Activated naive CD8-positive, alpha-beta T cell treated with anti-CD3 and anti-CD28 coated beads, Interleukin-2, amount 50 U/mL, for 16 hours (primary cell): Measurements from ENCODE around the gene IL17RE.
"Not testable (repeated sequence)": the region's sequence is repeated elsewhere in the genome, so short reads cannot be mapped to it uniquely, and the experiment has no call there.

ENCODE experiments used
- DNase-seq: peaks from one replicate; pipeline ENCODE4 v3.0.0-alpha.2; 2020; ENCODE audit warnings: low read depth, low spot score

Gene IL17RE

DNA sequence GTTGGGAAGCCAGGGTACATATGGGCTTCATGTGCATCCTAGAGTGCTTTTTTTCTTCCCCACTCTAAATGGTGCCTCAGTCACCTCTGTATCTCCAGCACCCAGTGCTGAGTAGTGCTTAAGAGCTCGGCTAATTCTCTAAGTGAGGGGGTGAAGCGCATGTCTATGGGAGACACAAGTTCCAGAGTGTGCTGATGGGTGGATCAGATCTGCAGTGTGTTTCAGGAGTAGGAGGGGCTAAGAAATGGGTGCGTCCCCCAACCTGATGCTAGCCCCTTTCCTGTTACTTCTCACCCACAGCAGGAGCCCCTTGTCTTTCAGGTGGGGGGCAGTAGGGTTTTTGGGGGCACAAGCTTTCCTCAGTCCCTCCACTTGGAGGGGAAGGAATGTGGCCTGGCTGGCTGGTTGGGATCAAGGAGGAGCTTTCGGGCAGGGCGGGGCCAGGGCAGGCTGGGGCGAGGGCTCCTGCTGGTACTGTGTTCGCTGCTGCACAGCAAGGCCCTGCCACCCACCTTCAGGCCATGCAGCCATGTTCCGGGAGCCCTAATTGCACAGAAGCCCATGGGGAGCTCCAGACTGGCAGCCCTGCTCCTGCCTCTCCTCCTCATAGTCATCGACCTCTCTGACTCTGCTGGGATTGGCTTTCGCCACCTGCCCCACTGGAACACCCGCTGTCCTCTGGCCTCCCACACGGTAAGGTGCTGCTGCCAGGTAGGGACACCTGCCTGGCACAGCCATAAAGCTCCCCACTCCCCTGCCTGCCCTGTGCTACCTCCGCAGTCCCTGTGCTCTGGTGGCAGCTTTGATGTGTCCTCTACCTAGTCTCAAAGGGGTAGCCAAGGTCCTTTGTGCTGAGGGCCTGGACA lies at the start of gene IL17RE:
Gene IL17RE, plus strand, starts transcription at position 477 of the 866 bp plus-strand sequence. Its CDS starts 85 bp downstream, at position 562.
- no peak for DNase-seq

GRCh38 chr3:9854291-9854940 lies 48.2 kb upstream of the IL17RE start:
- not testable (repeated sequence) for DNase-seq

GRCh38 chr3:9855594-9855993 lies 47.1 kb upstream of the IL17RE start:
- DNase-seq: no peak

- no peak for DNase-seq
Observed at GRCh38 chr3:9859530-9860025, 43.1 kb upstream of the IL17RE start.

- DNase-seq: no peak
Observed at GRCh38 chr3:9861201-9861600, 41.4 kb upstream of the IL17RE start.

GRCh38 chr3:9861626-9862130 lies 41.0 kb upstream of the IL17RE start:
- no peak for DNase-seq

GRCh38 chr3:9862391-9863057 lies 40.1 kb upstream of the IL17RE start:
- DNase-seq: no peak

DNA sequence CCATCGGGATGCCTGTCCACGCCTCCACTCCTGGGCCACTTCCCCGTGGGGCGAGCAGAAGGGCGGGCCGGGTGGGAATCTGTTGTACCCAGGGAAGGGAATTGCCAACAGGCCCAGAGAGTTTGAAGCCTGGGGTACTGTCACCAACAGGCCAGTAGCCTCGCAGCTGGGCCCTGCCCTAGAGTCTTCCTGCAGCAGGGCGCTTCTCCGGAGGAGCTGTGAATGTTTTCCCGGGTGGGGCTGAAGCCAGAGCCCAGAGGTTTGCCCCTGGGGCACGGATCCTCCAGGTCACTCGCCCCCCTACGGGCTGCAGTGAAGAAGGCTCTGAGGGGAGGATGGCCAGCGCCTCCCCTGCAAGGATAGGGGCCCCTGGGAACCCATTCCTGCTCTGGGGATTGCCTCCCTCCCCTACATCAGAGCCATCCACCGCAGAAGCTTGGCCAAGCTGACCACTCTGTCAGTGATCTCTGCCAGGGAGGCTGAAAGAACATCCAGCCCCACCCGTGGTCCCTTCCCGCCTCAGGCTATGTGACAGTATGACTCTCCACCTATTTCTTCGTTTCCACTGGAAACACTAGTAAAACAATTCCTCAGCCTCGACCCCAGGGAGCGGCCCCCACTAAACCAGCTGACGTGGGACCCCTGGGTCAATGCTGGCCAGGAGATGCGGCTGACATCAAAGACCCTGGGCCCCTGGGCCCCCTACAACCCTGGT lies 39.4 kb upstream of the IL17RE start:
- DNase-seq: no peak

GRCh38 chr3:9864200-9864927 lies 38.3 kb upstream of the IL17RE start:
- DNase-seq: no peak

DNA sequence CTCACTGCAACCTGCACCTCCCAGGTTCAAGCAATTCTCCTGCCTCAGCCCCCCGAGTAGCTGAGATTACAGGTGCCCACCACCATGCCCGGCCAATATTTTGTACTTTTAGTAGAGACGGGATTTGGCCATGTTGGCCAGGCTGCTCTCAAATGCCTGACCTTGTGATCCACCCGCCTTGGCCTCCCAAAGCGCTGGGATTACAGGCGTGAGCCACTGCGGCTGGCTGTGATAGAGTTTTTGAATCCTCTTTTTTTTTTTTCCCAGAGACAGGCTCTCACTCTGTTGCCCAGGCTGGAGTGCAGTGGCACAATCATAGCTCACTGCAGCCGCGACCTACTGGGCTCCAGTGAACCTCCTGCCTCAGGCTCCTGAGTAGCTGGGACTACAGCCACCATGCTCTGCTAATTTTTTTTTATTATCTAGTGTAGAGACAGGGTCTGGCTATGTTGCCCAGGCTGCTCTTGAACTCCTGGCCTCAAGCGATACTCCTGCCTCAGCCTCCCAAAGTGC lies 37.5 kb upstream of the IL17RE start:
- not testable (repeated sequence) for DNase-seq

- no peak for DNase-seq
Observed at GRCh38 chr3:9866639-9867038, 36.0 kb upstream of the IL17RE start.

DNA sequence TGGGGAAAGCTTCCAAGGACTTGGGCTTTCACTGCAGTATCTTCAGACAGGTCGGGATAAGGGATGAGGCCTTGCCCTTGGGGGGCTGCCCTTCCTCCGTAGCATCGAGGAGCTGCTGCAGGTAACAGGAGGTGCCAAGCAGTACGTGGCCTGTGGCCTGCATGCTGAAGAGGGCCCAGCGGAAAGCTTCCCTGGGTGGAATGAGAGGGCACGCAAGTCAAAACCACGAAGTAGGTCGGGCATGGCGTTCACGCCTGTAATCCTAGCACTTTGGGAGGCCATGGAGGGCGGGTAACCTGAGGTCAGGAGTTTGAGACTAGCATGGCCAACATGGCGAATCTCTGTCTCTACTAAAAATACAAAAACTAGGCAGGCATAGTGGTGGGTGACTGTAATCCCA lies 35.5 kb upstream of the IL17RE start:
- DNase-seq: no peak

DNA sequence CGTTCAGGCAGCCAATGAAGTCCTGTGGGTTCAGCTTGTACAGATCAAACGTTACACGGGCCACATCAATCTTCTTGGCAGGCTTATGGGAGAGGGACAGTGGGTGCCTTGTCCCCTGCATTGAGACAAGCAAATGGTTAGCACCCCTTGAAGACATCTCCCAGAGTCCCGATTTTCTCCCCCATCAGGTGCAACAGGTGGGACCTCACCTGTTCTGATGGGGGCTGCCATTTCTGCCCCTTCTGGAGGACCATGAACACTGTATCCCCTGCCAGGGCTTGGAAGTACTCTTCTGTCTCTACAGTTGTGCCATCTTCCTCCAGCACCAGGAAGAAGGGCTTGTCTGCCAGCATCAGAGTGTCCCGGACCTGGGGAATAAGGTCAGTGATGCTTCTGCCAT lies 32.7 kb upstream of the IL17RE start:
- DNase-seq: no peak

GRCh38 chr3:9870978-9871377 lies 31.7 kb upstream of the IL17RE start:
- no peak for DNase-seq

- not testable (repeated sequence) for DNase-seq
Observed at GRCh38 chr3:9872067-9872466, 30.6 kb upstream of the IL17RE start.

GRCh38 chr3:9875448-9875847 lies 27.2 kb upstream of the IL17RE start:
- no peak for DNase-seq

GRCh38 chr3:9876255-9876654 lies 26.4 kb upstream of the IL17RE start:
- not testable (repeated sequence) for DNase-seq

DNA sequence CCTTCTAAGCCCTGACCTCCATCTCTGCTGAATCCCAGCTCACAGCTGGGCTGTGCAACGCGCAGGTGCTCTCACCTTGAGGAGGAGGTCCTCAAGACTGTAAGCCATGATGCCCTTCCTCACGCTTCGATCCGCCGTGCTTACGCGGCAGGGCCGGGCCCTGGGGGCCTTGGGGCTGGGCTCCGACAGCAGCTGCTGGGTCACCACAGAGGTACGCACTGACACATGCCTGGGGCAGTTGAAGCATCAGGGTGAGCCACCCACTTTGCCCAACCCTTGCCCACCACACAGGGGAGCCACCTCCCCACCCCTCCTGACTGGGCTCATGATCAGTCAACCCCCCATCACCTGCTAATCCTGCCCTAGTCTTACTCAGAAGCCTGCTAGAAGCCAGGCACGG lies 25.7 kb upstream of the IL17RE start:
- no peak for DNase-seq

DNA sequence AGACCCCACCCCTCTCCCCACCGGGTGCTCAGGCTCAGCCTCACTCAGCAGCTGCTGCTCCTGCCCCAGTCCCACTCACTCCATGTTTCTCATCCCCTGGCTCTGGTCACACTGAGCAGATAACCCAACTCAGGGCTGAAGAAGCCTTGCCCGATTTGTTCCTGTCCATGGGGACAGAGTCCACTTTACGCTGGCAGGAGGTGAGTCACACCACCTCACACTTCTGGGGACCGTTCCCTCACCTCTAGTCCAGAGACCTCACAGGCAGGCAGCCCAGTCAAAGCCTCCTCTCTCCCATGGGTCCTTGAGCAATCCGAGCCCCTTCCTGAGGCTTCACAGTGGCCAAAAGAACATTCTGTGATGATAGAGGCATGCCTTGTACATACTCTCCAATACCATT lies 23.9 kb upstream of the IL17RE start:
- DNase-seq: no peak

GRCh38 chr3:9879830-9880549 lies 22.7 kb upstream of the IL17RE start, which contains the start of gene CIDEC:
CIDEC (minus strand) TSS chr3:9880253; CDS start chr3:9878486, 1,767 bp downstream.
- DNase-seq: no peak
